Measurements from ENCODE around the gene SLC35F1. TPM values are rescaled to one million over a fixed set of nuclear protein-coding genes. Genes with fewer than 3 reads are reported as not detected.
A peak's percentile ranks its signal among the peaks of the same experiment; 100 is the strongest.

Gene SLC35F1
- total RNA-seq, 4 donors from 2014 or later = 0.08 to 0.57 (median 0.09) TPM

DNA sequence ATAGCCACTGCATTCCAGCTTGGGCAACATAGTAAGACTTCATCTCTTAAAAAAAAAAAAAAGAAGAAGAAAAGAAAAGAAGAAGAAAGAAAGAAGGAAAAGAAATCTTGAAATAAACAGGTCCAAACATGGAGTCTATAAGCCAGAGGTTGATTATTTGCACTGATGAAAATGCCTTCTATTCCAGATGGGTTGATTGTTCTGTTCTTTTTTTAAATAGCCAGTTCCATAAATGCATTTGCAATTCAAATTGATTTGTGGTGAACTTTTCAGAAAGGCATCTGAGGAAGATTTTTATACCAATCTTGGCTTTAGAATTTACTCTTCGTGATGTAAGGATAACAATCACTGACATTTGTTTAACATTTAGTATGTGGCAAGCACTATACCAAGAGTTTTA lies 397.3 kb downstream of the SLC35F1 start:
- H3K9me3 ChIP-seq = no peaks in the 10 kb centered on the region
- peaks cover 0 to 11% (median 0%) of the 10 kb centered on the region in 3 donors for H3K4me1 ChIP-seq
- WGBS, 2 donors = 61 to 80% methylated on average over 1 of the region's 1 CpG
- no peaks in the 10 kb centered on the region for H3K36me3 ChIP-seq
- DNase-seq = no peak
- H3K4me3 ChIP-seq = no peak overlapping the region
- TF ChIP-seq POLR2A (IDR thresholded peaks at IDR 0.05) = no peak
- TF ChIP-seq, protein P1, sequence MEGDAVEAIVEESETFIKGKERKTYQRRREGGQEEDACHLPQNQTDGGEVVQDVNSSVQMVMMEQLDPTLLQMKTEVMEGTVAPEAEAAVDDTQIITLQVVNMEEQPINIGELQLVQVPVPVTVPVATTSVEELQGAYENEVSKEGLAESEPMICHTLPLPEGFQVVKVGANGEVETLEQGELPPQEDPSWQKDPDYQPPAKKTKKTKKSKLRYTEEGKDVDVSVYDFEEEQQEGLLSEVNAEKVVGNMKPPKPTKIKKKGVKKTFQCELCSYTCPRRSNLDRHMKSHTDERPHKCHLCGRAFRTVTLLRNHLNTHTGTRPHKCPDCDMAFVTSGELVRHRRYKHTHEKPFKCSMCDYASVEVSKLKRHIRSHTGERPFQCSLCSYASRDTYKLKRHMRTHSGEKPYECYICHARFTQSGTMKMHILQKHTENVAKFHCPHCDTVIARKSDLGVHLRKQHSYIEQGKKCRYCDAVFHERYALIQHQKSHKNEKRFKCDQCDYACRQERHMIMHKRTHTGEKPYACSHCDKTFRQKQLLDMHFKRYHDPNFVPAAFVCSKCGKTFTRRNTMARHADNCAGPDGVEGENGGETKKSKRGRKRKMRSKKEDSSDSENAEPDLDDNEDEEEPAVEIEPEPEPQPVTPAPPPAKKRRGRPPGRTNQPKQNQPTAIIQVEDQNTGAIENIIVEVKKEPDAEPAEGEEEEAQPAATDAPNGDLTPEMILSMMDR (IDR thresholded peaks at IDR 0.05) = no peak
- no peak overlapping the region for H3K27ac ChIP-seq
- intact Hi-C loops (cut with DNase I) = no loop called here
- H3K27me3 ChIP-seq = no peaks in the 10 kb centered on the region

DNA sequence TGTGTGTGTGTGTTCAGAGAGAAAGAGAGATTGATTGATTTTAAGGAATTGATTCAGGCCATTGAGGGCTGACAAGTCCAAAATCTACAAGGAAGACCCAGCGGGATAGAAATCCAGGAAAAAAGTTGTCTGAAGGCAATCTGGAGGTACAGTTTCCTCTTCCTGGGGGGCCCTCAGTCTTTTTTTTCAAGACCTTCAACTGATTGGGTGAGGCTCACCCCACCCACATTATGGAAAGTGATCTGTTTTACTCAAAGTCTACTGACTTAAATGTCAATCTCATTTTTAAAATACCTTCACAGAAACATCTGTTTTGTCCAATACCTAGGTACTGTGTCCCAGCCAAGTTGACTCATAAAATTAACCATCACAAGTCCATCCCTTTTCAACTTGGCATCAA lies 398.0 kb downstream of the SLC35F1 start:
- Histone ChIP-seq H3K4me3 (no peak overlapping the region), H3K4me1 (peaks cover 0 to 11% (median 0%) of the 10 kb centered on the region in 3 donors), H3K36me3 (no peaks in the 10 kb centered on the region), H3K9me3 (no peaks in the 10 kb centered on the region), H3K27ac (no peak overlapping the region), H3K27me3 (no peaks in the 10 kb centered on the region)
- TF ChIP-seq, protein P1 (IDR thresholded peaks at IDR 0.05) = no peak
- intact Hi-C loops (cut with DNase I) = no loop called here
- DNase-seq = no peak
- 81 to 88% methylated on average over 1 of the region's 1 CpG for WGBS, 2 donors

DNA sequence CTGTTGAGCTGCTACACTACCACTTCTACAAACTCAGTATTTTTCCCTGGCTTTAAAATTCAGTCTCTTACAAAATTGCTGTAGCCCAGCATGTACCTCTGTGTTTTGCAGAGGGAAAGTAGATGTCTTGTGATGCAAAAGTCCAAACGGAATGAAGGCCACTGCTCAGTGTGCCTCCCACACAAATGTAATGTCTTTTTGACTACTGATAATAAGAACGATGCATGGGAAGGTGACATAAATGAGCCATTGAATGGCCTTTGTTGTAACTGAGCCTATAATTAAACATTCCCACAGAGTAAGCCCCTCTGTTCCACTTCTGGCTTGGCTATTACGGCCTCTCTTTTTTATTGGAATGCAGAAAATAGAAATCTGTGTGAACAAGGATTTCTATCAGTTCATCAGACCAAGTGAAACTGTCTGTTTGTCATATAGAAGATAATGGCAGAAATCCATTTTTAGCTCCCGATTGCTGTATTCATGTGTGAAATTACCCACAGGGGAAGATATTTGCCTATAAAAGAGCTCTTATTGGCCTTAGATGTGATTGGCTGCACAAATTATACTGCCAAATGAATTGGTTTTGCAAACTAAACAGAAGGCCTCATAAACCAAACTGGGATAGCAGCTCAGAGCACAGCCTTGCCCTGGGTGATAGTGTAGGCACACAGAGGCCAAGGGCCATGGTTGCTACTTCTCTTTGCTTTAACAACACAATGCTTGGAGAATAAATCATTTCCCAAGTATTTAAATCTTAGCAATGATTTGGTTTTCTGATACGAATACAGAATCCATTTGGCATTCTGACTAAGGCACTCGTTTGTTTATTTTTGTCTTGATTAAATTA lies 399.6 kb downstream of the SLC35F1 start:
- intact Hi-C loops (cut with DNase I) = no loop called here
- DNase-seq = no peak
- no peaks in the 10 kb centered on the region for H3K27me3 ChIP-seq
- peaks cover 0 to 11% (median 0%) of the 10 kb centered on the region in 3 donors for H3K4me1 ChIP-seq
- WGBS, 2 donors = 44 to 54% methylated on average over 6 of the region's 6 CpGs
- H3K27ac ChIP-seq = peak overlapping the region in 3 of 4 donors; percentile 30 to 41 (median 36)
- H3K36me3 ChIP-seq = no peaks in the 10 kb centered on the region
- TF ChIP-seq, protein P1 (IDR thresholded peaks at IDR 0.05) = no peak
- TF ChIP-seq POLR2A (IDR thresholded peaks at IDR 0.05) = no peak
- H3K9me3 ChIP-seq = no peaks in the 10 kb centered on the region
- H3K4me3 ChIP-seq = no peak overlapping the region

DNA sequence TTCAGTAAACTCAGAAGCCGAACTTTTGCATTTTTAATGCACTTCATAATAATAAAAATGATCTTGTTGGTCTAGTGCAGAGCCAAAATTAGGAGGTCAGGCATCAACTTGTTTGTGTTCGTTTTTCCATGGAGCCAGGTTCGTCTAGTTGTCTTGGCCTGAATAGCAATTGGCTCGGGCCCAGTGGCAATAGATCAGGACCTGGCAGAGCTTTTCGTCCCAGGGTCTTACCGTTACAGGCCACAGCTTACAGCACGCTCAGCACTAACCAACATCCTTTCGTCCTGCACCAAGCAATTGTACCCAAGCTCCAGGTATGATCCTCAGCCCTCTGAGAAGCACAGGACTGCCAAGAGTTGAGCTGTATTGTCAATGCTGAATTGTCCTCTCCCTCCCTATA lies 400.5 kb downstream of the SLC35F1 start:
- WGBS, 2 donors = 38 to 47% methylated on average over 8 of the region's 8 CpGs
- Histone ChIP-seq H3K36me3 (no peaks in the 10 kb centered on the region), H3K4me1 (peaks cover 0 to 11% (median 0%) of the 10 kb centered on the region in 3 donors), H3K27me3 (no peaks in the 10 kb centered on the region), H3K9me3 (no peaks in the 10 kb centered on the region), H3K27ac (peak overlapping the region in 1 of 4 donors; percentile 17), H3K4me3 (no peak overlapping the region)
- intact Hi-C loops (cut with DNase I) = no loop called here
- TF ChIP-seq, protein P1 (IDR thresholded peaks at IDR 0.05) = no peak
- TF ChIP-seq POLR2A (IDR thresholded peaks at IDR 0.05) = no peak
- DNase-seq = no peak

DNA sequence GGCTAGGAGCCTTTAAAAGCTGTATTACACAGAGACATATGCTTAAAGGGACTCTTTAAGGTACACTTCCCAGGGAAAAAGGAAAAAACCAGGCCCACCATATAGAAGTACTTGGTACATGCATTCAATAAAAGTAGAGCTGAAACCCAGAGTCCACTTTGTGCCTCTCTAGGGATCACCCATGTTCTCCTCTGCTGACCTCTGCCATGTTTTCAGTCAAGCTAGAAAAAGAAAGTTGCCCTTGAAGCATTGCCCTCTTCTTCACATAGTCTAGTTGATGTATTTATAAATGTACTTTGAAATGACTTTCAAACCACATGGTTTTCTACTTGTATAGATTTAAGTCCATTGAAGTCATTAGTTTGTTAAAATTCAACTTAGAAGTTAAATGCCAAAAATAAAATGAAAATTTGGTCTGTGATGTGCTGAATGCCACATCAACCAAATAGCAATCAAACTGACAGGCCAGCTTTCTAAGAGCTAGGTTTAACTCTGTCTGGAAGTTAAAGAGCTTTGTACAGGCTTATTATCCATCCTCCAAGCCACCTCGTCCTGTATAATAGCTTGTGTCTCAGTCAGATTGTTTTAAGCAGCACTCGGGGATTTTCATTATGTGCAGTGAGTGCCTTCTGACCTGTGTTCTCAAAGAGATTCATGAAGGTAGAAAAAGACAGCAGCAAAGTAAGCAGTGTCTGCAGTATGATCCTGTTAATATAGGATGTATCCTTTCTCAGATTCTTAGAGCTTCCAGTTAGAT lies 402.5 kb downstream of the SLC35F1 start:
- H3K27me3 ChIP-seq = no peaks in the 10 kb centered on the region
- no peaks in the 10 kb centered on the region for H3K36me3 ChIP-seq
- H3K4me1 ChIP-seq = peaks cover 0 to 11% (median 0%) of the 10 kb centered on the region in 3 donors
- no peak overlapping the region for H3K27ac ChIP-seq
- H3K9me3 ChIP-seq = no peaks in the 10 kb centered on the region
- DNase-seq = no peak
- TF ChIP-seq POLR2A (IDR thresholded peaks at IDR 0.05) = no peak
- TF ChIP-seq, protein P1 (IDR thresholded peaks at IDR 0.05) = no peak
- 51 to 62% methylated on average over 2 of the region's 2 CpGs for WGBS, 2 donors
- intact Hi-C loops (cut with DNase I) = no loop called here
- H3K4me3 ChIP-seq = no peak overlapping the region
